Stimulated activated CD8-positive, alpha-beta memory T cell treated with anti-CD3 and anti-CD28 coated beads, Interleukin-15, amount 100 ng/mL, for 1 hour (primary cell): ENCODE results near the gene KATNAL2.
A peak's percentile ranks its signal among the peaks of the same experiment; 100 is the strongest.

Experiments
- DNase-seq: peaks from one replicate; pipeline ENCODE4 v3.0.0-alpha.2; 2020; ENCODE audit warnings: low read depth

KATNAL2 gene

GRCh38 chr18:47115205-47115604 lies 197.8 kb downstream of the KATNAL2 start:
- no peak for DNase-seq

DNA sequence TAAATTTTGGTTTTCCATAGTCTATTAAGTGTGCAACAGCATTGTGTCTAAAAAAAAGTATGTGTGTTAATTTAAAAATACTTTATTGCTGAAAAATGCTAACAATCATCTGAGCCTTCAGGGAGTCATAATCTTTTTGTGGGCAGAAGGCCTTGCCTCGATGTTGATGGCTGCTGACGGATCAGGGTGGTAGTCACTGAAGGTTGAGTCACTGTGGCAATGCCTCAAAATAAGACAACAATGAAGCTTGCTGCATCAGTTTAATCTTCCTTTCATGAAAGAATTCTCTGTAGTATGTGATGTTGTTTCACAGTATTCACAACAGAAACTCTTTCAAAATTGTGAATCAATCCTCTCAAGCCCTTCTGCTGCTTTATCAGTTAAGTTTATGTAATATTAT lies 201.6 kb downstream of the KATNAL2 start:
- DNase-seq: no peak

DNA sequence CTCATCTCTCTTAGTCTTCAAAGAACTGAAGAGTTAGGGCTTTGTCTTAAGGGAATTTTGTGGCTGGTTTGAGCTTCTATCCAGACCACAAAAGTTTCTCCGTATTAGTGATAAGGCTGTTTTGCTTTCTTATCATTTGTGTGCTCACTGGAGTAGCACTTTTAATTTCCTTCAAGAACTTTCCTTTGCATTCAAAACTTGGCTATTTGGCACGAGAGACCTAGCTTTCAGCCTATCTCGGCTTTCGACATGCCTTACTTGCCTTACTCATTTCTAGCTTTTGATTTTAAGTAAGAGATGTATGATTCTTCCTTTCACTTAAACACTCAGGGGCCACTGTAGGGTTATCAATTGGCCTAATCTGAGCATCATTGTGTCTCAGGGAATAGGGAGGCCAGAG lies 203.0 kb downstream of the KATNAL2 start:
- no peak for DNase-seq

DNA sequence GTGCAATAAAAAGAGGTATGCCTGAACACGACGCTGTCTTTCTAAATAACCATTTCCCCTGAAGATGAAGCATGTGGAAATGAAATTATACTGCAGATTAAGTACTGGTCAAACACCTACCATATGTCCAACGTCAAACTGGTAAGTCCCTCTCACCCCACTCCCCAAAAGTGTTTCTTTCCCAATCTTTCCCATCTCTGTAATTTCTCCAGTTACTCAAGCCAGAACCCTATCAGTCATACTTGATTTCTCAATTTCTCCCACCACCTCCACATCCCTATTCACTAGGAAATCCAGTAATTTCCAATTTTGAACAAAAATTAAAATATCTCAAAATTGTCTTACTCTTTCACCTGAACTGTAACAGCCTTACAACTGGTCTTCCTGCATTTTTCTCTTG lies 203.7 kb downstream of the KATNAL2 start:
- no peak for DNase-seq

DNA sequence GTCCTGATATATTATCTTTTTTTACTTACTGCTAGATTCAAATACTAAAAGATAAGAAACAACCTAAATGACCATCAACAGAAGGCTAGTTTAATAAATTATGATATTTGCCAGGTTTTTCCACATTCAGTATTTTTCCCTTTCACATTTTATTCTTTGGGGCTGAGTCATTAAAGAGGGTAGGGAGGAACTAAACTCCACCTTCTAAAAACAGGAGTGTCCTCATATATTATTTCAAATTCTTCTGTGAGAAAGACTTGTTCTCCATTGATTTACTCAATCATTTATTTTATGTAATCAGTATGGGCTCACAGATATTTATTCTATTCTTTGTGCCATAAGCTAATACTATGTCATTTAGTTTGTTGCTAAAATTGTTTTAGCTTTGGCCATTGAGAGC lies 223.9 kb downstream of the KATNAL2 start:
- DNase-seq: no peak

GRCh38 chr18:47143153-47143552 lies 225.8 kb downstream of the KATNAL2 start:
- DNase-seq: no peak

DNA sequence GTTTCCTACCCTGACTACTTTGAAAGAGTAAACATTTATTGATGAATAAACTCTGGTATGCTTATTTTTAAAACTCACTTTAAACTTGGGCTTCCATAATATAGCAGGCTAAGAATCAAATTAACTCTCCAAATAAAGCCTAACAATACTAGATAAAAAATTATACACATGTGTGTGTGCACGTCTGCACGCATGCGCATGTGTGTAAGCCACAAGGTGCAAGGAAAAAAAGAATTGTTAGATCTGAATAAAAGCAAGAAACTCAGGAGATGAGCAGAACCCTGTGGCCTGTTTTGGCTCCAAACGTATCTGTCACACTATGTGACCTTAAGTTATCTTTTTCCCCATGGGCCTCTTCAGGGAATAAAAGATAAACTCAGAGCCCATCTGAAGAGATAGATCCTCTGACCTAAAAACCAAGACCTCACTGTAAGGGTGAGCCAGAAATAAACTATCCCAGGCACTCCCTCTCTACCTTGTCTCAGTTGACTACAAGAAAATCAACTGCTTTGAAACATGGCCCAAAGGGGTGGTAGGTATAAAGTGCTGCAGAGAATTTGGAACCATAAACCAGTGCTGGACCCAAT lies 226.6 kb downstream of the KATNAL2 start:
- DNase-seq: no peak

DNA sequence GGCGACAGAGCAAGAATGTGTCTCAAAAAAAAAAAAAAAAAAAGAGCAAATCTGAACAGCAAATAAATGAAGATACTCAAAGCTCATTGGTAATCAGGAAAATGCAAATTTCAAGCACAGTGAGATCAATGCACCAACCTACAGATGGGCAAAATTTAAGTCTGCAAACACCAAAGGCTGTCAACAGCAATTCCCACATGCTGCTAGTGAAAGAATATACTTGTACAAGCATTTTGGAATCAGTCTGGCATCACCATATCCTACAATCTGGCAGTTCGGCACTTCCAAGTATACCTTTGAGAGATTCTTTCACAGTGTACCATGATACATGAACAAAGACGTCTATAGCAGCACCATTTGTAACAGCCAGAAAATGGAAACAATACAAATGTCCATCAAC lies 228.8 kb downstream of the KATNAL2 start:
- no peak for DNase-seq

- DNase-seq: no peak
Measured at GRCh38 chr18:47149457-47150028, 232.1 kb downstream of the KATNAL2 start.

- peak; percentile 50 for DNase-seq
Measured at GRCh38 chr18:47150029-47150823, 232.8 kb downstream of the KATNAL2 start, which contains the start of gene HDHD2. TSS of gene HDHD2 (minus strand) at chr18:47150500. CDS start at chr18:47136439, 14,061 bp downstream.

- no peak for DNase-seq
Measured at GRCh38 chr18:47150824-47151366, 233.5 kb downstream of the KATNAL2 start.

DNA sequence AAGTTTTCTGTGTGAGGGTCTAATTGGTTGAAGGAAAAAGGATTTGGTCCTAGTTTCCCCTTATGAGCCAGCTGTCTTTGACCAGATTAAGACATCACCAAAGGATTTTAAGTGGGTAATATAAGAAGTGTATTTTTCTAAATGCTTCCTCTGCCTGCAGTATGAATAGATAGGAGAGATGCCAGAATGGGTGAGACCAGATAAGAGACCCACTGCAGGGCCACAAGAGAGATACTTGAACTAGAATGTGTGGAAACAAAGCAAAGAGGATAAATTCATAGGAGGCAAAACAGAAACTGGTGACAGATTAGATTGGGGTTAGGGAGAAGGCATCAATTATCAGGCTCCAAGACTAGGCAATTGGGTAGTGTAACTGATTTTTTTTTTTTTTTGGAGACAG lies 234.0 kb downstream of the KATNAL2 start:
- no peak for DNase-seq
